A549 (cell line): ENCODE data around the gene SCGB1C2. TPM values are rescaled to one million over a fixed set of nuclear protein-coding genes. Genes with fewer than 3 reads are reported as not detected.

Experiments used
- ATAC-seq, 2 experiments: fragments of 200-7000 bp in 1 of 2; fragments of >200 bp in 1 of 2; cut with Nextera tagmentation in 1 of 2; cut with Tn5 transposase in 1 of 2; 3 replicates each; pipeline versions ENCODE4 v1.8.0 to v1.9.1; 2018 to 2020; ENCODE audit warnings: mild to moderate bottlenecking in 1 of 2, moderate library complexity in 1 of 2
- CTCF ChIA-PET: fragments of 300-600 bp; sonication (Branson Sonifier 250); formaldehyde crosslinking; extraction: SDS; loops from one replicate; lab custom pipeline; 2021; ENCODE audit warnings: antibody characterized with exemption, inconsistent platforms; lab: Yijun Ruan, JAX
- POLR2A ChIA-PET: fragments of 350-600 bp; formaldehyde crosslinking; extraction: SDS; loops from one replicate; lab custom pipeline; 2021; ENCODE audit warnings: antibody characterized with exemption, inconsistent platforms; lab: Yijun Ruan, JAX
- DNase-seq, 2 experiments: peaks; one replicate each; pipeline versions ENCODE4 v3.0.0 to v3.0.0-alpha.2; 2011 to 2016; ENCODE audit warnings: low read depth in 1 of 2, low spot score in 1 of 2
- FAIRE-seq: peaks from 2 replicates; lab custom pipeline; 2011; peaks lifted over from hg19 to GRCh38; lab: Jason Lieb, UNC
- H3K27ac ChIP-seq, 2 experiments: fragments of >200 bp; sonication (Bioruptor Twin); formaldehyde crosslinking; 3 replicates each; pipeline ENCODE4 v1.5.1; 2016 to 2017
- H3K4me1 ChIP-seq: fragments of >200 bp; sonication (Bioruptor Twin); formaldehyde crosslinking; 3 replicates; pipeline ENCODE4 v1.6.1; 2016
- H3K4me2 ChIP-seq: fragments of >200 bp; sonication (Bioruptor Twin); formaldehyde crosslinking; 3 replicates; pipeline ENCODE4 v1.6.1; 2016
- H3K4me3 ChIP-seq: fragments of >200 bp; sonication (Bioruptor Twin); formaldehyde crosslinking; 3 replicates; pipeline ENCODE4 v1.5.1; 2016
- H3K9me3 ChIP-seq: fragments of >200 bp; sonication (Bioruptor Twin); formaldehyde crosslinking; 3 replicates; pipeline ENCODE4 v1.6.1; 2016
- BCL3 ChIP-seq: fragments of >200 bp; sonication (Bioruptor Twin); formaldehyde crosslinking; IDR thresholded peaks from 3 replicates; pipeline ENCODE4 v1.6.1; 2016
- CEBPB ChIP-seq, 2 experiments: fragments of >200 bp in 1 of 2; sonication (Bioruptor Twin) in 1 of 2; formaldehyde crosslinking in 1 of 2; IDR thresholded peaks; 2 replicates each; pipeline ENCODE4 v1.6.1; 2012 to 2016
- CTCF ChIP-seq: fragments of >200 bp; sonication (Bioruptor Twin); formaldehyde crosslinking; IDR thresholded peaks from 3 replicates; pipeline ENCODE4 v1.5.1; 2016
- ESRRA ChIP-seq: fragments of 150-350 bp; IDR thresholded peaks from 2 replicates; pipeline ENCODE4 v1.6.1; 2014; ENCODE audit warnings: mild to moderate bottlenecking, low read length, borderline replicate concordance
- FOSL2 ChIP-seq, 2 experiments: fragments of 450-650 bp in 1 of 2; fragments of >200 bp in 1 of 2; sonication (Bioruptor Twin) in 1 of 2; formaldehyde crosslinking; IDR thresholded peaks; 2 replicates each; pipeline versions ENCODE4 v1.5.0 to v1.6.1; 2016 to 2020; ENCODE audit warnings: mild to moderate bottlenecking in 1 of 2, moderate library complexity in 1 of 2
- NFE2L2 ChIP-seq: fragments of 150-350 bp; conservative IDR thresholded peaks from 2 replicates; pipeline ENCODE4 v1.6.1; 2014; ENCODE audit warnings: low read length
- NPAS2 ChIP-seq: fragments of 250-450 bp; sonication (Bioruptor Pico); IDR thresholded peaks from 2 replicates; pipeline ENCODE4 v1.8.0; 2022; ENCODE audit warnings: mild to moderate bottlenecking, moderate library complexity, borderline replicate concordance
- POLR2AphosphoS2 ChIP-seq: conservative IDR thresholded peaks from 2 replicates; pipeline ENCODE4 v1.6.1; 2012; ENCODE audit warnings: low read length, improper control_type of control experiment, inconsistent platforms
- RAD21 ChIP-seq, 2 experiments: fragments of >200 bp in 1 of 2; sonication (Bioruptor Twin) in 1 of 2; formaldehyde crosslinking in 1 of 2; IDR thresholded peaks in 1 of 2; conservative IDR thresholded peaks in 1 of 2; 2 replicates in 1 of 2; 3 replicates in 1 of 2; pipeline ENCODE4 v1.6.1; 2012 to 2018; ENCODE audit warnings: inconsistent platforms in 1 of 2
- SMC3 ChIP-seq: fragments of >200 bp; sonication (Bioruptor Twin); formaldehyde crosslinking; IDR thresholded peaks from 3 replicates; pipeline ENCODE4 v1.6.1; 2018; ENCODE audit warnings: inconsistent platforms
- SREBF2 ChIP-seq: fragments of 450-650 bp; IDR thresholded peaks from 2 replicates; pipeline ENCODE4 v1.6.1; 2014; ENCODE audit warnings: mild to moderate bottlenecking, moderate library complexity
- TP53 ChIP-seq: fragments of 250-450 bp; sonication (Bioruptor Pico); IDR thresholded peaks from 2 replicates; pipeline ENCODE4 v1.5.0; 2021; ENCODE audit warnings: mild to moderate bottlenecking, moderate library complexity
- ZC3H11A ChIP-seq: fragments of 450-650 bp; IDR thresholded peaks from 2 replicates; pipeline ENCODE4 v1.6.1; 2014; ENCODE audit warnings: antibody characterized with exemption, mild to moderate bottlenecking
- WGBS: methylation state at CpG from one replicate; pipeline ENCODE4 v1.1.6; 2017; ENCODE audit errors: missing lambda C conversion rate; 5-methylcytosine and 5-hydroxymethylcytosine counted together
- polyA plus RNA-seq, 4 experiments: library from polyadenylated mRNA; depleted of rRNA in 3 of 4; stranded (reverse); fragments of >200 nt; fragmentation: RNase III in 1 of 4; extraction: RNeasy Plus Mini Kit Qiagen cat#74134 plus additional on column Dnase treatment in 1 of 4; gene quantifications; 2 replicates in 3 of 4; 3 replicates in 1 of 4; pipeline ENCODE4 v1.2.3, GENCODE V29; 2011 to 2017

Gene SCGB1C2
- polyA plus RNA-seq, 2 of the 4 experiments (the other 2 are of a cell fraction): not detected

- CTCF ChIA-PET: interaction anchor here (0.6 to 2.2 kb wide), 3 partner anchors 14 to 547 kb away, joined by 3 to 12 read pairs (median 4); no protein-coding TSS in a partner anchor
- Histone ChIP-seq H3K4me2 (peak overlapping the region; percentile 98), H3K9me3 (no peaks in the 10 kb centered on the region), H3K4me3 (peak overlapping the region; percentile 58; the same call in 2 of the 3 replicates), H3K27ac (no peak overlapping the region; a peak in 1 of 6 replicates), H3K4me1 (peaks cover 11% of the 10 kb centered on the region; the same call in 1 of the 3 replicates)
- POLR2A ChIA-PET: no interaction called here
- no peak for TF ChIP-seq CTCF
- TF ChIP-seq CEBPB (IDR thresholded peaks at IDR 0.05): 0 out of 4 replicates have a peak, but pooled peaks of 1 of the 2 experiments have one; percentile 29
- no peak for TF ChIP-seq ZC3H11A
- FAIRE-seq: no peak
- 76% methylated on average over 17 of the region's 18 CpGs for WGBS
- ATAC-seq: no peak; a peak in 2 of 6 replicates
- no peak for DNase-seq
Observed at GRCh38 chr17:182050-182751, 44.8 kb downstream of the SCGB1C2 start.

- TF ChIP-seq NFE2L2: no peak
- TF ChIP-seq NPAS2 (CRISPR knock-in tag): no peak
- no peak for TF ChIP-seq POLR2AphosphoS2
- TF ChIP-seq FOSL2 (IDR thresholded peaks at IDR 0.05): no peak
- TF ChIP-seq FOSL2 (CRISPR knock-in tag; IDR thresholded peaks at IDR 0.05): no peak
- ATAC-seq: no peak
- H3K9me3 ChIP-seq: no peaks in the 10 kb centered on the region
- no peak for DNase-seq
- no peak overlapping the region for H3K4me3 ChIP-seq
- H3K4me1 ChIP-seq: peaks cover 11% of the 10 kb centered on the region; the same call in 1 of the 3 replicates
- 95% methylated on average over 8 of the region's 8 CpGs for WGBS
- ChIA-PET POLR2A (no interaction called here), CTCF (interaction anchor here (1.1 to 2.2 kb wide), 3 partner anchors 13 to 205 kb away, joined by 3 to 12 read pairs (median 4); no protein-coding TSS in a partner anchor)
- no peak overlapping the region for H3K4me2 ChIP-seq
- no peak for FAIRE-seq
- H3K27ac ChIP-seq: no peak overlapping the region
Observed at GRCh38 chr17:183021-183420, 45.7 kb downstream of the SCGB1C2 start.

GRCh38 chr17:185445-186138 is 48.2 kb downstream of the SCGB1C2 start:
- TF ChIP-seq BCL3 (no peak), TP53 (no peak), SMC3 (no peak), SREBF2 (no peak), RAD21 (conservative IDR thresholded peaks at IDR 0.05 in 1 of 2, IDR thresholded peaks at IDR 0.05 in 1 of 2) (no peak), FOSL2 (IDR thresholded peaks at IDR 0.05) (no peak), FOSL2 (CRISPR knock-in tag; IDR thresholded peaks at IDR 0.05) (no peak), ESRRA (no peak)
- TF ChIP-seq, all 56 proteins: peak for 0
- no peak overlapping the region for H3K4me2 ChIP-seq
- ATAC-seq (no peak), DNase-seq (no peak), FAIRE-seq (no peak)
- ChIA-PET POLR2A (no interaction called here), CTCF (no interaction called here)
- H3K4me3 ChIP-seq: no peak overlapping the region
- H3K9me3 ChIP-seq: no peaks in the 10 kb centered on the region
- H3K27ac ChIP-seq: no peak overlapping the region
- 52% methylated on average over 14 of the region's 14 CpGs for WGBS
- H3K4me1 ChIP-seq: peaks cover 11% of the 10 kb centered on the region; the same call in 1 of the 3 replicates
